HG03097 (cell line): ENCODE measurements around the gene C1orf21.

Experiments
- ATAC-seq: cut with Tn5 transposase; IDR thresholded peaks from one replicate; pipeline ENCODE4 v1.9.1; 2021; ENCODE audit not compliant: unreplicated experiment, low FRiP score

Gene C1orf21

DNA sequence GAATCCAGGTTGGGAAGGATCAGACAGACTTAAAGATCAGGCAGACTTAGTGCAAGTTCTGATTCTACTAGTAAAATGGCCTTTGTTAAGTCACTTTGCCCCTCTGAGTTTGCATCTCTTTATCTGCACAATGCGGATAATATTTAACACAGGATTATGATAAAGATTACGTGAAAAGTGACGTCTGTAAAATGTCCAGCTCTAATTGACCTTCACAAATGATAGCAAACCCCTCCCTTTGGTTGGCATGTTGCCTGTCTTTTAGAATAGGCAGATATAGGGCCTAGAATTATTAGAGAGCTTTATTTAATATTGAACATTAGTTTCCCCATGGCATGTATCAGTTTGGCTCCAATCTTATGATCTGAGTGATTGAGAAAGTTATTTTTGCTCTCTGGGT lies 55.4 kb downstream of the C1orf21 start:
- ATAC-seq = no peak

GRCh38 chr1:184443201-184443600 lies 56.4 kb downstream of the C1orf21 start:
- no peak for ATAC-seq

DNA sequence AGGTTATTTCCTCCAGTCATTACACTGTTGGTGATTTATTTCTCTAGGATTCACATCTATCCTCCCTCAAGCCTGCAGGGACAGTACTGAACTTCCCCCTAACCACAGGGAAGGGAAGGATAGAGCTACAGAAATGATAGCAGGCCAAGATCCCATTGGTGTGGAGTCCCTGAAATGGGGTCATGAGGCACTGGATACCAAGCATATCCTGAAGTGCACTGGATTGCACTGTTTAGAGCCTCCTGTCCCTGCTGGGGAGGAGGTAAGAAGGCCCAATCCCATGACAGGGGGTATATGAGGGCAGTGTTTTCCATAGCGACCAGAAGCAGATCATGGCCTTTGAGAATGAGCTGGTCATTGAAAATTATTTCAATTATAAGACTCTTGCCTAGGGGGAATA lies 56.8 kb downstream of the C1orf21 start:
- no peak for ATAC-seq

GRCh38 chr1:184445997-184446396 lies 59.2 kb downstream of the C1orf21 start:
- no peak for ATAC-seq

DNA sequence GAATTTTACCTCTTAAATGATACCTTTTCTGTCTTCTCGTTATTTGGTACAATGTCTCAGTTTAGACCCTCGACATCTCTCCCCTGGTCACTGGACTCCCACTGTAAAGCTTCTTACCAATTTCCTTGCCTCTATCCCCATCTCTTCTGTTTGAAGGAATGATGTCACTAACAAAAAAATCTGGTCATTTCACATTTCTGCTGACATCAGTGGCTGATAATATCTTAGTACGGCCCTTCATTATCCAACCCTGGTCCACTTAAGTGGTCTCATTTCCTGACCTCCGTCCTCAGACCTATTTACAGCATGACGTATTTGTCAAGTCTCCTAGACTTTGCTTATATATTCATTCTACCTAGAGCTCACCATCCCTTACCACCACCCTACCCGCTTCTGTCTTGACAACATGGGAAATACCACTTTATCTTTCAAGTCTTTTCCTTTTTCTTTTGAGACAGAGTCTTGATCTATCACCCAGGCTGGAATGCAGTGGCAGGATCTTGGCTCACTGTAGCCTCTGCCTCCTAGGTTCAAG lies 60.9 kb downstream of the C1orf21 start:
- no peak for ATAC-seq

GRCh38 chr1:184449916-184450315 lies 63.1 kb downstream of the C1orf21 start:
- ATAC-seq = no peak

- ATAC-seq = no peak
Measured at GRCh38 chr1:184455786-184456185, 69.0 kb downstream of the C1orf21 start.

DNA sequence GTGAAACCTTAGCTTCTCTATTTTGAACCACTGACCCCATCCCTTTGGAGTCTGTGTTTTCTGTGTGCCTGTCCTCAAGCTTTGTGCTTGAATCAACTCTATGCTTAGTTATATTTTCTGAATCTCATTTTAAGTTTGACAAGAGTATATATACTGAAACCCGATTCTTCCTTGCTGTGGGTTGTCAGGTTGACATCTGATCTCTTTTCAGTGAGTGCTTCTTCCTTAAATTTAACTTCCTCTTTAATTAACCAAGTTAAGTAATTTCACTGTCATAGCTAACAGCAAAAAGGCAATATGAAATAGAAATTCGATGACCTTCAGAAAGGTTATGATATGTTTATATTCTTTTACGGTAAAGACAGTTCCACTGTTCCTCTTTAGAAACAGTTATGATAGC lies 69.4 kb downstream of the C1orf21 start:
- no peak for ATAC-seq

DNA sequence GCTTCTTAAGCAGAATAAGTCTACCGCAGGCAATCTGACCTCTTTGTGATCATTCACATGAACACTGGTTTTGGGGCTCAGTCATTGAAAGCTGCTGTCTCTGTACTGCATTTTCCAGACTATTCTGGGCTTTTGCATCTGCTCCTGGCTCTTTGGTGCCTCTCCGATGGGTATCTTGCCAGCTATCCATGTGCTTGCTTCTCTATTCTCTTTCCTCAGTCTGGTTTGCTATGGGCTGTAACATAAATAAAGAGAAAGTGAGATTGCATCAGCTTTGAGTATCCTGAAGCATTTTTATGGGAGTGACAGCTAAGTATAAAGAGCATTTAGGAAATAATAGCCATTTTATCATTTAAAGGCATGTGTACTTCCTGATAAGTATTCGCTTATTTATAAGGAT lies 70.7 kb downstream of the C1orf21 start:
- ATAC-seq = no peak

GRCh38 chr1:184461321-184461720 lies 74.5 kb downstream of the C1orf21 start:
- no peak for ATAC-seq

- no peak for ATAC-seq
Measured at GRCh38 chr1:184462155-184462554, 75.3 kb downstream of the C1orf21 start.

DNA sequence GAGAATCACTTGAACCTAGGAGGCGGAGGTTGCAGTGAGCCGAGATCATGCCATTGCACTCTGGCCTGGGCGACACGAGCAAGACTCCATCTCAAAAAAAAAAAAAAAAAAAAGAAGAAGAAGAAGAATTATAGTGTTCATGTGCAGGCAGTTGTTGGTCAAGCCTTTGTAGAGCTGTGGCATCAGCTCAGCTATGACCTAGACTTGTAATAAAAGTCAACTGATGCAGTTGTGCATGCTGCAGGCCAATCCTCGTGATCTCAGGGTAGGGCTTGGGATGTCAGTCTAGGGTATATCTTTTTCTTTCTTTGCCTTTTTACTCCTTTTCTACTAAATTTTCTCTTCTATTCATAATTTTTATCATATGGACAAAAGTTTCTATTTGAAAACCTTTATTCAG lies 76.2 kb downstream of the C1orf21 start:
- no peak for ATAC-seq

DNA sequence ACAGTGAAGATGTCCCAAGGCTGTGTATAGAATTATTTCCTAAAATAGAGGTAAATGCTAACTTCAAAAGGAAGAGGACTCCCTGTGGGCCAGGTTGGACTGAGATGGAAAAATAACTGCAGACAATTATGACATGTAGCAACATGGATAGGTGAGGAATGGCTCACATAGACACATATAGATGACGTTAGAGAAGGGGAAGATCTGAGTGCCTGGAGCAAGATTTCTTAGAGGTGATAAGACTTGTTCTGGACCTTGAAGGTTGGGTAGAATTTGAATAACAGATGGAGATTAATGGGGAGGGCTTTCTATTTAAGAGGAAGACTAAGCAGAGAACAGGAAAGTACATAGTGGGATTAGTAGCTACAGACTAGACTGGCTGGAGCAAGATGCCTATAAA lies 76.9 kb downstream of the C1orf21 start:
- ATAC-seq = no peak

DNA sequence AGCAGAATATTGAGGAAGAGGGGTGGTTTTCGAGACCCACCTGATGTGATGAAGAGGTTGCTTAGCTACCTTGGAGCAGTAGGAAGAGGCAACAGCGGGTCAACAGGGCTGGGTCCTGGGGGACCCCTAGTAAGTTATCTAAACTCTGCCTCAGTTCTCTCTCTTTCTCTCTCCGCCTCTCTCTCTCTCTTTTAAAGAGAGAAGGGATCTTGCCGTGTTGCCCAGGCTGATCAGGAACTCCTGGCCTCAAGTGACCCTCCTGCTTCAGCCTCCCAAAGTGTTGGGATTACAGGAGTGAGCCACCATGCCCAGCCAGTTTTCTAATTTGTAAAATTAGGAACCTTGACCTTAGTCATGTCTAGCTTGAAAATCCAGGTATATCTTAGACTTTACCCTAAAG lies 77.9 kb downstream of the C1orf21 start:
- ATAC-seq = no peak

- ATAC-seq = no peak
Measured at GRCh38 chr1:184465489-184466146, 78.8 kb downstream of the C1orf21 start.

GRCh38 chr1:184467295-184467694 lies 80.5 kb downstream of the C1orf21 start:
- no peak for ATAC-seq

- no peak for ATAC-seq
Measured at GRCh38 chr1:184469396-184469795, 82.6 kb downstream of the C1orf21 start.

DNA sequence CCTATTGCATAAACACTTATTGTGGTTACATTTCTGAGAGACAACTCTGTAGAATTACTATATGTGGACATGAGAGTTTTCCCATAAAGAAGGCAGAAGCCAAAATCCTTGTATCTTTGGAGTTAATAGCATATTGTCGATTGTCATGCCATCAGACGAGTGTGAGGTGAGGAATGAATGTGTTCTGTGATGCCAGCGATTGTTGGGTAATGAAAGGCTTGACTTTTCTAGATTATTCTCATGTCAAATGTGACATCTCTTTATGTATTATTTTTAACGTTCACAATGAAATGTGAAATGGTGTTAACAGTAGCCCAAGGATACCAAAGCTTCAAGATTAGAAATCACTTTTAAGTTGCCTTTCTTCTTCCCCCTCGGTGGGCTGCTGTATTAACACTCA lies 84.9 kb downstream of the C1orf21 start:
- ATAC-seq = no peak

DNA sequence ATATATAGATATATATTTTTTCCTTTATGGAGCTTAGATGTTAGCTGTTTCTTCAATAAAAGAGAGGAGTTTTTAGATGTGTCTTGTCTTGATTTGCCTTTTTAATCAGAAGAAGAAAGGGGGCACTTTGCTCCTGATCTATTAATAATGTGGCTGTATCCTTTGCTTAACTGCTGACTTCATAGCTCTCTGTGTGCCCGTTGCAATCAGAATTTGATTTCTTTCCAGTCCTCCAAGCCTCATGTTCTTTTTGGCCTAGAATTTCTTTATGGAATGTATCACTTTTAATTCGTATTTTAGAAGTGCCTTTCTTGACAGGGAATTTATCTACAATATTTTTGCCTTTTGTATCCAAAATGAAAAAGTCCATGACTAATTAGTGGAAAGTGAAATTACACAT lies 85.3 kb downstream of the C1orf21 start:
- ATAC-seq = no peak

DNA sequence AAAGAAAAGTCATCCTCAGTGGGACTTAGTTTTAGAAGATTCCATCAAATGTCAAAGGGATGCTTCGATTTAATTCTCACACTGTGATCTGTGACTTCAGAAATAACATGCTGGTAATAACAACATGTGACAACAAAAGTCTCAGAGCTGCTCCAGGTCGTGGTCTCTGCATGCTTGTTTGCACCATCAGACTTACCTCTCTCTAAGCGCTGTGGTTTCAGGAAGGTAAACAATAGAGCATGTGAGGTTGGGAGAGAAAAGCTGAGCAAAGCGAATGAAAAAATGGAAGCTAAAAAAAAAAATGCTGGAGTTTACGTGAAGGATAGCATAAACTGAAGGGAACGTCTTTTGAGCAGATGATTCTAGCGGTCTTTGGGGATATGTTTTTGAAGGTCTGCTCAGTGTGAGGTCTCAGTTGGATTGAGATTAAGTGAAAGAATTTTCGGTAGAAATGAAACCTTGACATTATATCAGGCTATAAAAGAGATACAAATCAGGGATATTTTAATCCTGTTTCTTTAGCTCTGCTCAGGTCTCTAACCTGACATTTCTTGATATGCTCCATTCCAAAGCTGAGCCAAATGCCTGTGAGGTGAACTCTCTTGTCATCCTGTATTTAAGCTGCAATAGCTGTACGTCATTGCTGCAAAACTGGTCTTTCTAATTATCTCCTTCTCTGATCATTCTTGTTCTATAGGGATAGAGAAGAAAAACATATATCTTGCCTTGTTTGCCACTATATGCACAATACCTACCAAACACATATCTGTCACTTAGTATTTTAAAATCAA lies 86.5 kb downstream of the C1orf21 start:
- no peak for ATAC-seq

- no peak for ATAC-seq
Measured at GRCh38 chr1:184476187-184476586, 89.4 kb downstream of the C1orf21 start.
